HG03432 (cell line): ENCODE measurements around the gene ARHGEF7.

Experiments
- ATAC-seq: cut with Tn5 transposase; IDR thresholded peaks from one replicate; pipeline ENCODE4 v1.9.1; 2021; ENCODE audit warnings: mild to moderate bottlenecking, moderate library complexity; ENCODE audit not compliant: unreplicated experiment

ARHGEF7 gene

DNA sequence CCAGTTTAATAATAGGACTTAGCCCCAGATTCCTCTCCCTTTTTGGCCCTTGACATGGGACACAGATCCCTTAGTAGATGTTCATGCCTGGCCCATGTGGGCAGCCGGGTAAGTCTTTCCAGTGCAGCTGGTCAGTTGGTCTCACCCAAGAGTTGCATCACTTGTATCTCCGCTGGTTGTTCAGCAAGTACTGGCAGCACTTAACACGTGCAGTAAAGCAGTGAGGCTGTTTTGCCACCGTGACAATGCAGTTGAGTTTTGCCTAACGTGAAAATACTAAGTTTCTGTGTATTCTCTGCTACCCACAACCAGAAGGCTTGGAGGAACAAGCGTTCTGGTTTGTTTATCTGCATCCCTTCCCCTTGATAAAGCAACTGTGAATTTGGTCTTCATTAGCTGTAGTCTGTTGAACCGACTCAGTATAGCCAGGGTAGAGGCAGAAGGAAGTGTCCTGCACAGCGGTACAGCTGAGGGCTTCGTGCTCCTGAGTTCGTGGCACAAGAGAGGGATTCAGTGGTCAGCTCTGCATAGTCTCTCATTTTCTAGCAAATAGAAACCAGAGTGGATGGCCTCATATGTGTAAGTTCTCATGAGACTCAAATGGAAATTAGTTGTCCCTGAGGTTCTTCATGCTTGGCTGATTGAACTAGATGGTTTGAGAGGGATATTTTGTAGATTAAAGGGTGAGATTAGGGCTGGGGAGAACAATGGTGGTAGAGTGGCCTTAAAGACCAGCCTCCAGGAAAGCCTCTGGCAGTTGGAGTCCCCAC is 50.3 kb downstream of the ARHGEF7 start:
- peak; percentile 57 for ATAC-seq

DNA sequence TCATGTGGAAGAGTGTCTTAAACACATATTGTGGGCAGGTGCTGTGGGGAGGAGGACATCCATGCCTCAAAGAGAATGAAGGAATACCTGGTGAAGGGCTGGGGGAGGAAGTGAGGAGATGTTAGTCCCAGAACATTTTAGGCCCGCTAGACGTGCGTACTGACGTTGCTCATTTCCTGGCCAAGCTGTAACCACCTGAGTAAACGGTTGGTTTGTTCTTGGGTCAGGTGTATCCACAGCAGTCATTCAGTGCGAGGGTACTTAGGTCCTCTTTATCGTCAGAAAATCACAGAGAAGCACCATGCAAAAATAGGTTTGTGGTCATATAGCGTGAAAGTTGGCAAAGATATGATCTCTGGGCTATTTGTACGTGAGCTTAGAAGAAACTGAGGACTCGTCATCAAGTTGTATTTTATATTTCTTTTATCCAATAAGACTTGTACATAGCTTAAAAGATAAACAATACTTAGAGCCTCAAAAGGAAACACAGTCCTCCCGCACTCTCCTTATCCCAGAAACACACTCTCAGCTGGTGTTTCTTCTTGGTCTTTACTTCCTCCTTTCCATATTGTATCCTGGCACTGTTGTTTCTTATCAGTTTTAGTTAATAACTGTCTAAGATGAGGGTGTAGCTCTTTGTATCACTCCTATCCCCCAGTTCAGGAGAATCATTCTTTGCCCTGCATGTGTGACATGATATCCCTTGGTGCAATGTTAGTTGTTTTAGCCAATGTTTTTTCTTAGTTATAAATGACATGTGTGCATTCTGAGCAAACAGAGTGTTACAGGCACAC is 52.0 kb downstream of the ARHGEF7 start:
- peak; percentile 30 for ATAC-seq

DNA sequence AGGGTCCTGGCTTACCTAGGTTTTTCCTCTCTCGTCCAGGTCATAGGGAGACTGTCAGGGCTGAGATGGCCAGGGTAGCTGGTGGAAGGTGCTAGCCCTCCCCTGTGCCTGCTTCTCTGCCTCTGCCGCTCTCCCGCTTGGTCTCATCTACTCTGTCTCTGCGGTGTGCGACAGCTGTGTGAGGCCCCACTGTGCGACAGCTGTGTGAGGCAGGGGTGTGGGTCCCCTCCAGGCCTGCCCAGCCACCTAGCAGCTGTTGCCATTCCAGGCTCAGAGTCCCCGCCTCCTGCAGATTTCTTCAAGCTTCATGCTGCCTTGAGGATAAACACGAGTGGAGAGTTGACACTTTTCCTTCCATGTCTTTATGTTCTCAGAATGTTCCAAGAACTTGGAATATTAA is 53.0 kb downstream of the ARHGEF7 start:
- ATAC-seq = no peak

DNA sequence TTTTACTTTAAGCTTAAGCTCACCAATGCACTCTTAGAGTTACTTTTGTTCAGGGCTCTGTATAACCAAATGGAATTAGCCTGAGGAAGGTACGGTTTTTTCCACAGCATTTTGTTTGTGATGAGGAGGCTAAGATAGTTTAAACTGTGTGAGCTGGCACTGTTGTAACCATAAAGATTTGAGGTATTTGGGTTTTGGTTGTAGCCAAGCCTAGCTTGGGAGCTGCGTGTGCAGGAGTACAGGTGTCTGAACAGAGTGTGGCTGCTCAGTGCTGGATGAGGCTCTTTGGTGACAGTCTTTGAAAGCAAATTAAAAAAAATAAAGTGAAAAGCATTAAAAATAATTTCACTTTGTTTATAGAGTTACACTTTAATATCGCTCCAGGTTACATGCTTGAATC is 56.0 kb downstream of the ARHGEF7 start:
- ATAC-seq = no peak

DNA sequence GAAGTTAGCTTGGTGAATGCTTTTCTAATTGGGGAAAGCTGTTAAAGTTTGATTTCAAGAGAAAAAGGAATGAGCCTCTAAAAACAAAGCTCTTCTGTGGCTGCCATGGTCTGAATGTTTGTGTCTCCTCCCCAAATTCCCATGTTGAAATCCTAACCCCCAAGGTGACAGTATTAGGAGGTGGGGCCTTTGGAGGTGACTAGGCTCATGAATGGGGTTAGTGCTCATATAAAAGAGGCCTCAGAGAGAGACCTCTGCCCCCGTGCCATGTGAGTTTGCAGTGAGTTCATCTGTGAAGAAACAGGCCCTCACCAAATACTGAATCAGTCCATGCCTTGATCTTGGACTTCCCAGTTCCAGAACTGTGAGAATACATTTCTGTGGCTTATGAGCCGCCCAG is 56.5 kb downstream of the ARHGEF7 start:
- no peak for ATAC-seq

DNA sequence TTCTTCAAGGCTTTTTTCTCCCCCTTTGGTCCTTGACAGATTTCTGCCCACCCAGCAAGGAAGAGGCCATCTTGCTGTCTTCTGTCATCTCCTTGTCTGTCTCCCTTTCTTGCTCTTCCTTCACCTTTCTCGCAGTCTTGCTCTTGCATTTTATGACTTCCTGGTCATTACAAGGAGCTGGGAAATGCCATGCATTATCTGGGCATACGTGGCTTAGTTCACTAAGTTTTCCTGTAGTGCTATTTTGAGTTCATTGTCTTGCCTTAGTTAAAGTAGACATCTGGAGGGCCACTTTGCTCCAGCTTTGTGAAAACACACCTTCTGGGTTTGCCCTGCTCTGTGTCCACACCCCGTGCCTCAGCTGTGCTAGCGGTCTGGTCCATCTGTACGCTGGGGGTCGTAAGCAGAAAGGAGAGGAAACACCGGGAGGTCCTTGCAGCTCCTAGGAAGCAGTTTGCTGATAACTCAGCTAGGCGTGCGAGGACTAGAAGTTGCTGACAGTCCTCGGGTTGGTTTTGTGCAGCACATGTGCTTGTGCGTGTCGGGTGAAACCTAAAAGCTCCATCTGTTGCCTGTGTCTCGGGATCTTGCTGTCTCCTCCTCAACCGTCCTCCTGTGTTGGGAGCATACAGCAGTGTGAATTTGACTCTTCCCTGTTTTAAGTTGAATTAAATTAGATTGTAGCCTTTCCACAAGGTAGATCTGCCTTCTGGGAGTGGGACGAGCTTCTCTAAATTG is 59.4 kb downstream of the ARHGEF7 start:
- ATAC-seq = no peak

DNA sequence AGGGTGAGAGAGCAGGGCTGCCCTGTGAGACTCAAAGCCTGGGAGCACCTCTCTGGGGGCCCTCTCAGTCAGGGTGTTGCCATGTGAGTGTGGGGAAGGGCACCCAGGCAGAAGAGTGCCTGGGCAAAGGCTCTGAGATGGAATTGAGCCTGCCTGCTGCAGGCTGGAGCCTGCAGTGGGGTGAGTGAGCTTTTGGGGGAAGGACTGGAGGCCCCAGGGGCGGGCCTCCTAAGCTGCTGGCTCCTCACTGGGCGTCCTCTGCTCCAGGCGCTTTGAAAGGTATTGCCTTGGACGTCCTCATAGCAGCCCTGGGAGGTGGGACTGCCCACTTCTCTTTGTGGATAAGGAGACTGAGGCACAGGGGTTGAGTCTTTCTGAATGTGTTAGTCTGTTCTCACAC is 60.3 kb downstream of the ARHGEF7 start:
- ATAC-seq = no peak

DNA sequence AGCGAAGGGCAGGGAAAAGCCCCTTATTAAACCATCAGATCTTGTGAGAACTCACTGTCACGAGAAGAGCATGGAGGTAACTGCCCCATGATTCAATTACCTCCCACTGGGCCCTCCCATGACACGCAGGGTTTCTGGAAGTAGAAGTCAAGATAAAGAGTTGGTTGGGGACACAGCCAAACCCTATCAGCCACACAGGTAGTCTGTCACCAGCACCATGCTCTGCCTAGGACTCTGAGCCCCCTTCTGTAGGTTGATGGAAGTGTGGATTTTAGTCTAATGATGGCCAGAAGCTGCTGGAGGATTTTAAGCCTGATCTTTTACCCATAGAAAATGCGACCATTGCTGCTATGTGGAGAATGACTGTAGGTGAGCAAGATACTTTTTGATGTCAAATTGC is 60.8 kb downstream of the ARHGEF7 start:
- ATAC-seq = no peak

DNA sequence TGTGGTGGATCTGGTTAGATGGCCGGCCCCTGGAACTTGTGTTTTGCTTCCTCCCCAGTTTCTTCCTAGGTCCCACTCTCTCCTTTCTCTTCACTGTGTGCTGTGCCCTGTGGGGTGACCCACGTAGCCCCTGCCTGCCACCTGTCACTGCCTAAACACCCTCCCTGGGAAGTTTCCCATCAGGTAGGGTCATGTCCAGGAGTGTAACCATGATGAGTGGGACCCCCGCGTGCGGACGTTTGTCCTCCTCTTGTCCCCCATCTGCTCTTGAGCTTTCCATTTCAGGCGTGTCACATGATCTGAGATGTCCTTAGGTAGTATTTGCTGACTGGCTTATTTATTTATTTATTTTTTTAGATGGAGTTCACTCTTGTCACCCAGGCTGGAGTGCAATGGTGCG is 61.3 kb downstream of the ARHGEF7 start:
- ATAC-seq = no peak

DNA sequence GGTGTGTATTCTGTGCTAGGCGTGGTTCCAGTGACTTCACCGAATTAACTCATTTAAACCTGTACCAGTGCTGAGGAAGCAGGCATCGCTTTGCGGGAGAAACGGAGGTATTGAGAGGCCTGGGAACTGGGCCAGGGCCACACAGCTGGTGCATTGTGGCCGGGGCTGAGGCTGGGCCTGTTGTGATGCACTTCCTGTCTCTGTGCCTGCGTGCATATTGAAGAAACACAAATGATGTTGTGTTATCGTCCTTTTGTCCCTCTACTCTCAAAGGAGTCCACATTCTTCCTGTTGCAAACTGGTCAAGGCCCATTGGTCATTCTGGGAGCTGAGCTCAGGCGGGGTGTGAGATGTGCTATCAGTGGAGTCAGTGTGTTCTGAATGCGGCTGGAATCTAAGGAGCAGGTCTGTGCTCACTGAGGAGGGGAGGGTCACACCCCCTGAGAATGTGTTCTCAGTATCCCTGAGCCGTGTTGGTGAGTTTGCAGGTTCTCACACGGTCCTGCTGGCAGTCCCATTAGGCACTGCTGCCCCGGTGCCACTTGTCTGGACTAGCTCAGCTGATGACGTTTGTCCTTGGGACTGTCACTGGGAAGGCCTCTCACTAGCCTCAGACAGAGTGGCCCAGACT is 62.1 kb downstream of the ARHGEF7 start:
- ATAC-seq = peak; percentile 71

DNA sequence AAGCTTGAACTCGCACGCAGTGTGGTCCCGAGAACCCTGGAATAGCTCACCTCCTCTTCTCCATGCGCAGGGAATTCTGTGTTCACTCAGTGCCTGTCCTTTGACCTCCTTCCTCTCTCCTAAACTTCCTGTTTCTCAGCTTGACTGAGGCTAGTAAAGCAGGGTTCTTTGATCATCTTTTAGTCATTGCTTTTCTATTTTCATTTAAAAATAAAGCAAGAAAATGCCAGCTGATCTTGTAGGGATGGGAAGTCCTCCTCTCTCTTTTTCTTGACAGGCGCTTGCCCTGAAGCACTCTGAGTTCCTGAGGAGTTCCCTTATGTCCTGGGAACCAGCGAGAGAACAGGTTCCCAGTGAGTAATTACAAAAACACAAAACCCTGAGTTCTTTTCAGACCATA is 62.8 kb downstream of the ARHGEF7 start:
- ATAC-seq = no peak

DNA sequence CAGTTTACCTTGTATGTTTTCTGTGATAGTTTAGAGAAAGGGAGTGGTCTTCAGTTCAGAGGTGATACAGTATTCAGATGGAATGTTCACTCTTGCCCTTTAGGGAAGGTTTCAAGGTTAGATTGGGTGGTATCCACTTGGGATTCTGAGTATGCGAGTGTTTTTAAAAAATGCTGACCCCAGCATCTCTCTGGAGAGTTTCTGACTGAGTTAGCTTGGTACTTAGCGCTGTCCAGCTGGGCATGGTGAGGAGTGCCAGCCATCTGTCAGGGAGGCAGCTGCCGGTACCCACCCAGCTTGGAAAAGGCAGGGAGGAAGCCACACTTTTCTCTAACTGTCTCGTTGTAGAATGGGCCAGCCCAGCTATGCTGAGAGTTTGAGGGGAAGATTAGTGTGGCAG is 63.3 kb downstream of the ARHGEF7 start:
- ATAC-seq = no peak

DNA sequence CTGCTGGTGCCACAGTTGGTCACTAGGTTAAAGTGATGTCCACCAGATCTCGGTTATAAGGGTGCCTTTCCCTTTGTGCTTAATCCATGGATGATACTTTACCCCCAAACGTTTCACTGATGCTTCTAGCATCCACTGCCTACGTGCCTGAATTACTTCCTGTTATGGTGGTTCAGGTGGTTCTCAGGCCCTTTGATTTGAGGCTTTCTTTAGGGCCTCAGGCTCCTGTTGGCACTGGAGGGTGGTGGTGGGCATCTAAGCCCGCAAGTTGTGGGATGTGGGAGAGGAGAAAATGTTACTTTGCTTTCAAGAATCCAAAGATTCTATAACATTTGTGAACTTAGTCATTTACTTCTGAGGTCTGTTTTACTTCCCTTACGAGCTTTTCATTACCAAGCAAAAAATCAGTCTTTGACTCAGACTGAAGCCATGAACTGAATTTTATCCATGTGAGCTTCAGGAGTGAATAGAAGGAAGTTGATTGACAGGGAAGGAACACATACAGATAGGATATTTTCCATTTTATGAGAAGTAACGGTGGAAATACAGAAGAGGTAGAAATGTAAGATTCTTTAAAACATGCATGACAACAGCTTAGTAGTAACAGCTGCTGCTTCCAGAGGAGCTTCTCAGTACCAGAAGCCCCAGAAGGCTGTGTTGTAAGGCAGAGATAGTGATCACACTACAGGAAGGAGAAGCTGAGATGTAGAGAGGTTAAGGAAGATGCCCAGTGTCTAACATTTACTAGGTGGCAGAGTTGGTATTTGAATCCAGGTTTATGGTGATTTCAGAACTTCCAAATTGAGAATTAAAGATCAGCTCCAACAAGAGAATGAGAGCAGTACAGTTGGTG is 65.0 kb downstream of the ARHGEF7 start:
- ATAC-seq = no peak

DNA sequence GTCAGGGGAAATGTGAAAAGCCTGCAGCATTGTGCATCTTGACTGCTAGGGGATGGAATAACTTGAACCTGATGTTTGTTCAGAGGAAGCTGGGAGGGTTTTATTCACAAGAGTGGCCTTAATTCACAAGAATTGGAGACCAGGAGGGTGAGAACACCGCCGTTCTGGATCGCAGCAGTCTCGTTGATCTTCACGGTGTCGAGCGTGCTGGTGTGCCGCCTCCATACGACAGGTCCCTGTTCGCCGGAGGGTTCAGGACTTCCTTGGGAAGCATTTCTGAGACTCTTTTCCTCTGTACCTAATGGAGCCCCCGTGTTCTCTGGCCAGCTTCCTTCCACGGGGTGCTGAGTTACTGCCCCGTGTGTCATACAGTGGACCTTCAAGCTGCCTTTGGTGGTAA is 66.9 kb downstream of the ARHGEF7 start:
- ATAC-seq = no peak

DNA sequence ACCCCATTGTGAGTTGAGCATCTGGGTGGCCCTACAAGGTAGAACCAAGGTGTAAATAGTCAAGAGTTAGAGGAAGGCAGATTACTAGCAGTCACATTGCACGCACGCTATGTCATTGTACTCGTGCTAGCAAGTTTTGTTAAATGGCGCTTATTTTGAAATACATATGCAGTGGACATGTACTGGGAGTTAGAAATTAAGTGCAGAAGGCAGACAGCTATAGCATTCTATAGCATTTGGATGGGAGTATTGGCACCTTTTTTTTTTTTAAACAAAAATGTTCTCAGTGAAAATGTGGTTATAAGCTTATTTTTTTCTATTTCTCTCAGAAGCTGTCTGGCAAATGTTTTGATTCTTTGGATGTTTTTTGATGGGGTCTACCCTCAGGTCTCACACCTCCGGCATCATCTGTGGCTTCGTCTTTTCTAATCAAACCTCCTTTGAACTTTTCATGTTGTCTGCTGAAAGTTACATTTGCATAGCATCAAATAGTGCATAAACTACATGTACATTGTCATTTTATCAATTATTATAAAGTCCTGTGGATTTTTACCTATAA is 68.1 kb downstream of the ARHGEF7 start:
- ATAC-seq = no peak

DNA sequence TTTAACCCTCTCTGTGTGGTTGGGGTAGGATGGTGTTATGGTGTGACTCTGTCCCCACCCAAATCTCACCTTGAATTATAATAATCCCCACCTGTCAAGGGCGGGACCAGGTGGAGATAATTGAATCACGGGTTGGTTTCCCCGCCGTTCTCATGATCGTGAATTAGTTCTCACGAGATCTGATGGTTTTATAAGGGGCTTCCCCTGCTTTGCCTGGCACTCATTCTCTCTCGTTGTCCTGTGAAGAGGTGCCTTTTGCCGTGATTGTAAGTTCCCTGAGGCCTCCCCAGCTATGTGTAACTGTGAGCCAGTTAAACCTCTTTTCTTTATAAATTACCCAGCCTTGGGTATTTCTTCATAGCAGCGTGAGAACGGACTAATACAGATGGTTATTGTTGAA is 68.8 kb downstream of the ARHGEF7 start:
- ATAC-seq = no peak

DNA sequence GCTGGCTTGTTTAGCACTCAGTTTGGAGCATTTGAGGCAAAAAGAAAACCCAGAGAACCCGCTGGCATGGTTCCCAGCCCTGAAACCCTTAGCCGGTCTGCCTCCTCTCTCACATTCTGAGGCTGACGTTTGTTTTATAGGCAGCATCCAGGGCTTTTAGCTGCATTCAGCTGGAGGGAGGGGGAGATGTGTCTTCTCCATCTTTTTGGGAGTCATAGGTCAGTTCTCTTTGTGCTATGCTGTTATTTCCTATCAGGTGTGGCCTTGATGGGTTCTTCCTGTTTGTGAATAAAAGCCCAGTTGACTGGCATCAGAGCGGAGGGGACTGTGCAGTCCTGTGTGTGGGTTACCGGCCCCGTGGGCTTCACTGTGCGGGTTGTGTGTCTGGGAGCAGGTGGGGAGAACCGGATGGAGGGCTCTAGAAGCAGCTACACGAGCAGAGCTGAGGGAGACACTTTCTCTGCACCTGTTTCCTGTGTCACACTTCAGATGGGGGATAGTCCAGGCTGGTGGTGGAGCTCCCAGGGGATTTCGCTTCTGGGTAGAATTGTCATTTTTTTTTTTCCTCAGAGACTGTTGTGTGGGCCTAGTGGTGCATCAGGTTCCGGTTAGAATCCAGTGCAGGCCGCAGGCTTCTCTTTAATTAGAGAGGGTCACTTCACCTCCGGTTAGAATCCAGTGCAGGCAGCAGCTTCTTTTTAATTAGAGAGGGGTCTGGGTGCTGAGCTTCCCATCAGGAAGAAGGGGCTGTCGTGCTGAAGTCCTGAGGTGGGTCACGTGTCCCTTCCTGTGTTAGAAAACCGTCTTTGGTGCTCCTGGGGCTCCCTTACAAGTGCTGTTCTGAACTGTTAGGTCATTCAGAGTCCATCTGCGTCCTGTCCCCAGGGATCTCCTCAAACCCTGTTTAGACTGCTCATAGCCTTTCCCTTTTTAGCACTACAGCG is 69.6 kb downstream of the ARHGEF7 start:
- peak; percentile 86 for ATAC-seq

DNA sequence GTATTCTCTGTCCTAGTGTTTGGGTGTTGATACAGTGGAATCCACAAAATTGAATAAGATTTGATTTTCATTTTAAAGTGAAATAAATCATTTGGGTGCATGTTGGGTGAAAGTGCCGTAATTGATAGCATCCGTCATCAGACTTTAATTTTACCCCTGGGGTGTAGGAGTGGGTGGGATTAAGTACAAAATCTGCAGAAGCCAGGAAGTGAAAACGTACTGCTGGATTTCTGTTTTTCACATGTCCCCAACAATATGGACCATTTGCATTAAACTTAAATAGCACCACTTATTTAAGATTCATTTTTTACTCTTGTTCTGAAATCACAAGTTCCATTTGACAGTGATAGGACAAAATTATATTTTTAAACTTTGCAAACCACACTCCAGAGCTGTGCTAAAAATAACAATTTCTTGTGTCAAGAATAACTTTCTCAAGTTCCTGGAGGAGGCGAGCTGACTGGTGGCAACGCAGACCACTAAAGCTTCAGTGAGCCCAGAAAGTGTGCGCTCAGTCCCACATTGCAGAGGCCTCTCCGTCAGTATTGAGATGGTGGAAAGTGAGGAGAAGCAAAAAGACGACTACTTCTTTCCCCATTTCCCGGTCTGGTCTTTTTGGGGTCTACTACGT is 71.3 kb downstream of the ARHGEF7 start:
- ATAC-seq = peak; percentile 22
